HUDEP-2 (cell line): ENCODE data around the gene SLC2A9.
"Not testable (repeated sequence)": the region's sequence is repeated elsewhere in the genome, so short reads cannot be mapped to it uniquely, and the experiment has no call there.

Experiments used
- DNase-seq, 76 experiments: peaks; one replicate each; lab custom pipeline; 2025; ENCODE audit not compliant: unreplicated experiment in 76 of 76; lab: John Stamatoyannopoulos, UW

Gene SLC2A9

GRCh38 chr4:9847968-9848748 lies 173.1 kb downstream of the SLC2A9 start:
- no peak for DNase-seq

DNA sequence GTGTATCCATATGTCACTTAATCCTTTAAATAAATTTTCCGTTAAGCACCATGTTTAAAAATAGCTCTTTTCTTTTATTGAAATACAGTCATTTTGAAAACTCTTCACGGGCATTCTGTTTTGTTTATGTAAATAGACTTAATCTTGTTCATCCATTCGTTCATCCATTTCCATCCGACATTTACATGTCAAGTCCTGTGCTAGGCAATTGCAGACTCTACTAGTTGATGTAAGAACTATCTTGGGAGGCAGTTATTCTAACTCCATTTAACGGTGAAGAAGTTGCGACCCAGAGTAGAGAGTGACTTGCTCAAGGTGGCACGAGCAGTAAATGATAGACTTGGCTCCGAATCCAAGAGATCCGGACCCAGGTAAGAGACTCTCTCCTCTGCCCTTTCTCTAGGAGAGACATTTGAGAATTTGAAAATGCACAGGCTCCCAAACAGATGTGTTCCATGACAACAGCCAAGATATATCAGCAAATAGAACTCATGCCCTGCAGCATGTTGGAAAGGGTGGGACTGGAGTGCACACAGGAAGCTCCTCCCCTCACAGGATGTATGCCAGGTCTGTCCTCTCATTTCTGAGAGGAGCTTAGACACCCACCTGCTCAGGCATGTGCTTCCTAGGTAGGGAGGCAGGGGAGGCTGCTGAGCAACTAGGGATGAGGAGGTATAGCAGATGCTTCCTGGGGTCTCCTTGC lies 175.4 kb downstream of the SLC2A9 start:
- DNase-seq = no peak

DNA sequence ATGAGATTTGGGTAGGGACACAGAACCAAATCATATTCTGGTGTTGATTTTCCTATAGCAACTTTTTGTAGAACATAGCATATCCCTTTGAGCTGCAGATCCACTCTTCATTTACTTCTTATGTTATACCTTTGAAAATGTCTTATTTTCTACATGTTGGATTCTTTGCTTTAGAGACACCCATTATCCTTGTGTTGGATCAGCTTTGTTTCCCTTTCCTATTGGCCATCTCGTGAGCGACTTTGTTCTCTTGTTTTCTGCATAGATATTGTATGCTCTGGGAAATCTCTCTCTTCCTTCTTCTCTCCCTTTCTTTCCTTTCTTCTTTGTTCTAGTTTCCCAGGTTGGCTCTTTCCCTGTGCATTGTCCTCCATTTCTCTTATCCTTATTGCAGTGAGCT lies 180.2 kb downstream of the SLC2A9 start:
- no peak for DNase-seq

GRCh38 chr4:9835430-9835829 lies 185.9 kb downstream of the SLC2A9 start:
- no peak for DNase-seq

GRCh38 chr4:9833421-9833820 lies 187.9 kb downstream of the SLC2A9 start:
- no peak for DNase-seq

DNA sequence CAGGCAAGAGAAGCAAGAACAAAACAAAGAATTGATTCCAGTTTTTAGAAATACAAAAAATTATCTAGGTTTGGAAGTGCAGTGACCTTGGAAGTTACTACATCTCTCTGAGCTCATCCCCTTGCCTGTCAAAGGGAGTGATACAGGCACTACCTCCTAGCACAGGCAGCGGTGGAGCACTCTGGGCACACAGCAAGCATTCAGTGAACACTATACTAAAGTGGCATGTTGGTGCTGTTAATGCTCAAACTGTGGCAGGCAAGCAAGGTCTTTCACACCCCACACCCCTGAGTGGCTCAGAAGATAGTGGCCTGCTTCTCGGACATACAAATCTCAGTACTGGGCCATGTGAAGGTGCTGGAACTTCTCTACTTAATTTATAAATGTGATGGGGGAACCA lies 188.7 kb downstream of the SLC2A9 start:
- DNase-seq = no peak

DNA sequence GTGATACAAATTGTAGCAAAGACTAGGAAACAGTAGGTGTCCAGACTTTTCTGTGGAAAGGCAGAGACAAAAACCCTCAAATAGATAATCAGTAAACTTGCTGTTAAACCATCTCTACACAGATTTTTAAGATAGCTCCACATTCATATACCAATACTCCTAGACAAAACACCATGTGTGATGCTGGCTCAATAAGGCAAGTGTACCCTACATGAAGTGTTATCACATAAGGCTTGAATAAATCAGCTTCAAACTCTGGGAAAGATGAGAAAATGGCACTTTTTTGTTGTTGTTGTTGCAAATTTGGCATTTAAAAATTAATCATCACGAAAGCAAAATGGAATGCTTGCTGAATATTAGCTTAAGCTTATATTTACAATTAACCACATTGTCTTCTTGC lies 194.7 kb downstream of the SLC2A9 start:
- DNase-seq = no peak

- DNase-seq = no peak
These were observed 196.2 kb downstream of the SLC2A9 start for GRCh38 chr4:9825049-9825448.

DNA sequence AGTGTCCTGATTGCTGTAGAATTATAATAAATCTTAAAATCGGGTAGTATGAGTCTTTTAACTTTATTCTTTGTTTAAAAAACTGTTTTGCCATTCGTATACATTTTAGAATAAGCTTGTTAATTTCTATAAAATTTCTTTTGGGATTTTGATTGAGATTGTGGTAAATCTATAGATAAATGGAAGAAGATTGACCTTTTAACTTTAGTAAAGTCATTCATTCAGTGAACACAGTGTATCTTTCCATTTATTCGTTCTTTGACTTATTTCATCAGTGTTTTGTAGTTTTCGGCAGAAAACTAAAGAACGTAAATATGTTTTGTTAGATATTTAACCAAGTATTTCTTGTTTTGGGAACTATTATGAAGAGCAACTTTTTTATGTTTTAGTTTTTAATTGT lies 201.0 kb downstream of the SLC2A9 start:
- no peak for DNase-seq

DNA sequence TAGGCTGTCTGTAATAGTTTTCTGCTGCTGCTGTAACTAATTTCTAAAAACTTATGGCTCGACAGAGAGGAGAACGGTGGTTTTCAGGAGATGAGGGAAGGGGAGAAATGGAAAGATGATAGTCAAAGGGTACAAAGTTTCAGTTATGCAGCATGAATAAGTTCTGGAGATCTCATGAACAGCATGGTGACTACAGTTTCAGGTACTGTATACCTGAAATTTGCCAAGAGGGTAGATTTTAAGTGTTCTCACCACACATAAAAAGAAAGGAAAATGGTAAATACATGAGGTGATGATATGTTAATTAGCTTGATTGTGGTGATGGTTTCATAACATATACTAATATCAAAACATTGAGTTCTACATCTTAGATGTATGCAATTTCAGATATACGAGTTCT lies 205.0 kb downstream of the SLC2A9 start:
- no peak for DNase-seq

GRCh38 chr4:9812501-9813340 lies 208.6 kb downstream of the SLC2A9 start:
- DNase-seq = no peak

- DNase-seq = no peak
These were observed 209.5 kb downstream of the SLC2A9 start for GRCh38 chr4:9811806-9812205.

DNA sequence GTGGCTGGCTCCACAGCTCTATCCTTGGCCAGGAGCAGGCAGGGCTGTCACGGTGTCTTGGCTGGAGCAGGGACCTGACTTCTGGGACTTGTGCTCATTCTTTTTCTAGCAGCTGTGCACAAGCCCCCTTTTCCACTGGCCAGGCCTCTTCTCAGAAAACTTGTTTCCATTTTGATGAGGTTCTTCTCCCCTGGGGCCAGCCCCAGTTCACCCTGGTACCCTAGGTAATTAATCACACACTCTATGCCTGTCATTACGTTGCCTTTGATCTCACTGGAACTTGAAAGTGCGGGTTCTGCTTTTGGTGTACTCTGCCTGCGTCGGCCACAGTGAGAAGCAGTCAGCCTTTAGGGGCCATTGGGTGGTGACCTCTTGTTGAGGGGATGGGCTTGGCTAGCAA lies 213.2 kb downstream of the SLC2A9 start:
- no peak for DNase-seq

GRCh38 chr4:9804918-9805317 lies 216.4 kb downstream of the SLC2A9 start:
- DNase-seq = no peak

DNA sequence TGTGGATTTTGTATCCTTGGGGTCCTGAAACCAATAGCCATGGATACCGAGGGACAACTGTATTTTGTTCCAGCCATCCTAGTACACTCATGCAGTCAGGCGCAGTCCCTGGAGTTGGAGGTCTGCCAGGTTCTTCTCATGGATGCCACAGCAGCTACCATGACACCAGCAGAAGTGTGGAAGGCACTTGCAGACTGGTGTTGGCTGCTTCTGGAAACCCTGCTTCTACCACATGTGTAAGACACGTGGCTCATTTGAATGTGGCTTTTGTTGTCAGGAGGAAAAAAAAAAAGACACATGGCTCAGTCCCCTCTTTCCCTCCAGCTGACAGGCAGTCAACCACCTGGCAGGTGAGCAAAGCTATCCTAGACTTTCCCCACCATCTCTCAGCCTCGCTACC lies 220.4 kb downstream of the SLC2A9 start:
- no peak for DNase-seq

- not testable (repeated sequence) for DNase-seq
These were observed 224.7 kb downstream of the SLC2A9 start for GRCh38 chr4:9796641-9797040.

GRCh38 chr4:9792381-9792780 lies 228.9 kb downstream of the SLC2A9 start:
- DNase-seq = no peak

DNA sequence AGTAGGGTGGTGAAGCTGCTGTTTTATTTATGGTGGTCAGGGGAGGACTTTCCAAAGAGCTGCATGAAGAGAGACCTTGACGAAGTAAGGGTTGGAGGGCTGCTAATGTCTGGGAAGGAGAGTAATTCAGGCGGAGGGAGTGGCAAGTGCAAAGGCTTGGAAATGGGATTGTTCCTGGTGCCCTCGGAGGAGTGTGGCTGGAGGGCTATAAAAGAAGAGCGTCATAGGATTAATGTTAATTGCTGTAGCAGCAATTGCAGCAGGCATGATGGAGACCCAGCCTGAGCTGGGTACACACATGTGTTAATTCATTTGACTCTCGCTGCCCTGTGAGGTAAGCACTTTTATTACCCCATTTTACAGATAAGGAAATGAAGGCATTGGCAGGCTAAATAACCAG lies 235.4 kb downstream of the SLC2A9 start:
- DNase-seq = not testable (repeated sequence)

- no peak for DNase-seq
These were observed 239.2 kb downstream of the SLC2A9 start for GRCh38 chr4:9782136-9782436.

DNA sequence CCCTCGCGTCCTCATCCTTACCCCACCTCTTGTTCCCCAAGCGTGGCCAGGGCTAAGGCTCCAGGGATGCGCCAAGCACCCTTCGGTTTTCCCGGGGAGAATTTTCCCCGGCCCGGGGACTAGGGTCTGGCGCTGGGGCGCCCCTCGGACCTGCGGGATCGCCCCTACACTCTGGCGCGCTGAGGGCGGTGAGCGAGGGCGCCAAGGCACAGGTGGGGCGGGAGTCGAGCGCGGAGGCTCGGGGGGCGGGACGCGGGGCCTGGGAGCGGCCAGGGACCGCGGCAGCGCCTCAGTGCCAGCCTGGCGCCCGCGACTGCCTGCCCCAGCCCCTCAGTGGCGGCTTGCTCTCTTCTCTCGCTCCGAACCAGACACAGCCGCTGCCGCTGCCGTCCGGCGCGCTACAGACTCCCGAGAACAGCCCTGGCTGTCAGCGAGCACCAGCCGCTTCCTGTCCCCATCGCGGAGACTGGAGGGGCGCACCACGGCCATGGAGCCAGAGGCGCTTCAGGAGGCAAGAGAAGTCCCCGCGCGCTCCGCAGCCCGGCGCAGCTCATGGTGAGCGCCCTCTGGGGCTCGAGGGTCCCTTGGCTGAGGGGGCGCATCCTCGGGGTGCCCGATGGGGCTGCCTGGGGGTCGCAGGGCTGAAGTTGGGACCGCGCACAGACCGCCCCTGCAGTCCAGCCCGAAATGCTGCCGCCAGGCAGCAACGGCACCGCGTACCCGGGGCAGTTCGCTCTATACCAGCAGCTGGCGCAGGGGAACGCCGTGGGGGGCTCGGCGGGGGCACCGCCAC lies 239.8 kb downstream of the SLC2A9 start, which contains the start of gene DRD5:
TSS of gene DRD5 (plus strand) at position 292 of the 793 bp plus-strand sequence. CDS start at position 688, 396 bp downstream.
- DNase-seq = no peak
